ENCODE measurements around the gene PARD3B.
A peak's percentile ranks its signal among the peaks of the same experiment; 100 is the strongest.

Gene PARD3B

DNA sequence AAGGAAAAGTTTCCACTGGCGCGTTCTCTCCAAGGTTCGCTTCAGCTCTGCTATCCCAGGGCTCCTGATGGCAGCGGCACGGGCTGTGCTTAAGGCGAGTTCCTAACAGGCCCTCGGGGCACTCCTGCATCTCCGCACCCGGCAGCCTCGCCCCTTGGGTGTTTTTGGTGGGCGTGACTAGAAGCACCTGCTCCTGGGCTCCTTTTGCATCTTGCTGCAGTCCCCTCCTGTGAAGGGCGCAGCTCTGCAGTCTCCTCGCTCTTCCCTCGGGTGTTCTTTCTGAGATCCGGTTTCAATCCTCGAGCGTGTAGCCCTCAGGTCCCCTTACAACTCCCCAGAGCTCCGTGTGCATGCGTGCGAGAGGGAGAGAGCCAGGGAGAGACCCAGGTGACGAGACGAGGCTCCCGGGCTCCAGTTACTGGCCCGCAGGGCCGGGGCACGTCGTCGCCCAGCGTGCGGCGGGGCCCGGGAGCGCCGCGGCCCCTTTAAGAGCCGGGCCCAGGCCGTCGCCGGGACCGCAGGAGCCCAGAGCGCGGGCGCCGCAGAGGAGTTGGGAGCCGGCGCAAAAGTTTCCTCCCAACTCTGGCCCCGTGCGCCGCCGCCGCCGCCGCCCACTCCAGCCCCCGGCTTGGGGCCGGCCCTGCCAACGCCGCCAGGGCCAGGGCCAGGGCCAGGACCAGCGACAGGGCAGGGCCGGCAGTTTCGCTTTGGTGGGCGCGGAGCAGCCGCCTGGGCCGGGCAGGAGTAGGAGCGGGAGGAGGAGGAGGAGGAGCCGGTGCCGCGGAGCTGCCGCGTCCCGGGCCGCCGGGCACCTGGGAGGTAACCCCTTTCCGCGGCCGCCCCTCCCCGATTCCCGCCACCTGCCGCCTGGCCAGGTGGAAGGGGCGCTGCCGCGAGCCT is at the start of gene PARD3B:
TSS of gene PARD3B (plus strand) at position 515 of the 900 bp plus-strand sequence. CDS start 525 bp downstream, outside the sequence.
- peak; percentile 27 for DNase-seq (ENCODE audit: low spot score)

DNA sequence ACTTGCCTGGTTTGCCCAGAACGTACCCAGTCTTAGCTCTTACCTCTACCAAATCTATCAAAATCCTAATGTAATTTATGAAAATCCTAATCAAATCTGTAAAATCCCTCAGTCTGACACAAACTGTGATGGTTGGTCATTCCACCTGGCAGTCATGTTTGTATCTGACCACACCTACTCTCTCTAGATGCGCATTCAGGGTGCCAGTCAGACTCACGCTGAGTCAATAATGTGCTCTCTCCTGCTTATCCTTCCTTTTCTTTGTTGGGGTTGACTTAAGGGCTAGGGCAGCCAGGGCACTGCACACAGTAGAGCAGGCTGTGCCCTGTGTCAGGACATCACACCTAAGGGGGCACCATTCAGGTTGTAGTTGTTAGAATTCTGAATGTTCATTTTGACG is 48.5 kb upstream of the PARD3B start:
- no peak for DNase-seq (ENCODE audit: low spot score)

DNA sequence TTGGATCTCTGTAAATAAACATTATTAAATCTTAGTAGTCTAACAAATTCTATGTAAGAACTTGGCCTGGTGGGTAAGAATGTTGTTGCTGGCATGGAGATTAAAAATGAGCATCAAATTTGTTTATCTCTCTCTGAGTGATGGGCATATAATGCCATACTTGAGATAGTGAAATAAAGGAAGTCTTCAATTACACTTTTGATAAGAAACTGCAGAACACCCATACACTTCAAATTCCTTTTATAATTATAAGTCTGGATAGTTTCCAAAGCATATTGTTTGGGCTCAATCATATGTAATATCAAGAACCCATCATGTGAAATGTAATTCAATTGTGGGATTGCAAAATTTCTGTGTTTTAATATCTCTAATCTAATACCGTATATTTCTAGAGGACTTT is 47.4 kb upstream of the PARD3B start:
- no peak for DNase-seq (ENCODE audit: low spot score)

DNA sequence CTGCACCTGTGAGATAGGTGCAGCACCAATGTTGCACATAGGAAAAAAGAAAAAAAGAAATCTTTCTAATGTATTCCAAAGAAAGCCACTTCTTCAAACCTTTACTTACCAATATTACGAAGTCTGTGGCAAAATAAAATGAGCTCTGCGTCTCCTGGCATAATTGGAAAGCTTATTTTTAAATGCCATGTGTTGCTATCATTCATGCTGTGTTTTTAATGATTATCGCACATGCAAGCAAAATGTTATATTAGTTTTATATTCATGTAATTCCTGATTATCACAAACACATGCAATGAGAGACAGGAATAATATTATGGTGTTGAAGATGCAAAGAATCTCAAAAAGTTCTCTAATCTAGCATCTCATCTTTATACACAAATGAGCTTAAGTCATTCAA is 47.0 kb upstream of the PARD3B start:
- DNase-seq (ENCODE audit: low spot score) = no peak

DNA sequence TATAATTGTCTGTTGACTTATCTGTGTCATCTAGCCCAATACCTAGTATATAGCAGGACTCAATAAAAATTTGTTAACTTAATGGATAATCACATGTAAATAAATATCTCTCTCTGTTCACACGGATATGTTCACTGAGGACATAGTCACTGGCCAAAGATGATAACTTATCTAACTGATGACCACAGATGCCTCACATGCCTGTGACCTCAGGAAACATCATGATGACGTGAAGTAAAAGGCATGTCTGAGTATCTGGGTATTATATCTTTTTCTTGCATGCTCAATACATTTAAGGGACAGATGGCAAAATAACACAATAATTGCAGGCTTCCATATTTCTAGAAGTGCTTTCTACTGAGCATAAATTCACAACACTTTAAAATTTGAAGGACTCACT is 41.4 kb upstream of the PARD3B start:
- DNase-seq (ENCODE audit: low spot score) = no peak

GRCh38 chr2:204504594-204504993 is 40.7 kb upstream of the PARD3B start:
- no peak for DNase-seq (ENCODE audit: low spot score)

GRCh38 chr2:204505488-204505887 is 39.8 kb upstream of the PARD3B start:
- no peak for DNase-seq (ENCODE audit: low spot score)

- DNase-seq (ENCODE audit: low spot score) = no peak
Observed at GRCh38 chr2:204505946-204506345, 39.3 kb upstream of the PARD3B start.

DNA sequence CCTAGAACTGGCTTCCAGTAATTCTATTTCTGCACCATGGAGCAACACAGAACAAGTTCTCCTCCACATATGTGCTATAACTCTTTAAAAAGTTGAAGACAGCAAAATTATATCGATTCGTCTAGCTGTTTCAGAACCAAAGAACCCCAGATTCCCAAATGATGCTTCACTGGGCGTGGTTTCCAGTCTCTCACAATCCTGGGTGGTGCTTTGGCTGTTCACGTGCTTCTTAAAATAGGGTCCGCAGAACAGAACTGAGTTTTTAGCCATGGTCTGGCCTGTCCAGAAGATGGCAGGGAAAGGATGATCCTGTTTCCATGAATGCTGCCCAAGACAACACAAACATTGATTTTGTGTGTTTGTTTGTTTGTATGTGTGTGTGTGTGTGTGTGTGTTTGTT is 37.6 kb upstream of the PARD3B start:
- no peak for DNase-seq (ENCODE audit: low spot score)

GRCh38 chr2:204510709-204511420 is 34.4 kb upstream of the PARD3B start:
- DNase-seq (ENCODE audit: low spot score) = no peak

- DNase-seq (ENCODE audit: low spot score) = no peak
Observed at GRCh38 chr2:204514439-204514838, 30.8 kb upstream of the PARD3B start.

DNA sequence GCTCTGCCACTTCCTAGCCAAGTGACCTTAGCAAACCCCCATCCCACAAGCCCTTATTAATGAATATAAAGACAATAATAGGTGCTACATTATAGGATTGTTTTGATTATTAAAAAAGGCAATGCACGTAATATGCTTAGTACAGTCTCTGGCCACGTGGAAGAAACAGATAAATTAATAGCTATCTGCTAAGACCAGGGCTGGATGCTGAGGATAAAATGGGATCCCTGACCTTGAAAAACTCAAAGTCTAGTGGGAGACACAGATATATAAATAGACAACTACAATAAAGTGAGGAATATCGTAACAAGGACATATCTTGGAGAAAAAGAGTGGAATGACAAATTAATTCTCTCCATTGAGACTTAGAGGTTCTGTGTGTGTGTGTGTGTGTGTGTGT is 29.9 kb upstream of the PARD3B start:
- DNase-seq (ENCODE audit: low spot score) = no peak

GRCh38 chr2:204517154-204517553 is 28.1 kb upstream of the PARD3B start:
- no peak for DNase-seq (ENCODE audit: low spot score)

DNA sequence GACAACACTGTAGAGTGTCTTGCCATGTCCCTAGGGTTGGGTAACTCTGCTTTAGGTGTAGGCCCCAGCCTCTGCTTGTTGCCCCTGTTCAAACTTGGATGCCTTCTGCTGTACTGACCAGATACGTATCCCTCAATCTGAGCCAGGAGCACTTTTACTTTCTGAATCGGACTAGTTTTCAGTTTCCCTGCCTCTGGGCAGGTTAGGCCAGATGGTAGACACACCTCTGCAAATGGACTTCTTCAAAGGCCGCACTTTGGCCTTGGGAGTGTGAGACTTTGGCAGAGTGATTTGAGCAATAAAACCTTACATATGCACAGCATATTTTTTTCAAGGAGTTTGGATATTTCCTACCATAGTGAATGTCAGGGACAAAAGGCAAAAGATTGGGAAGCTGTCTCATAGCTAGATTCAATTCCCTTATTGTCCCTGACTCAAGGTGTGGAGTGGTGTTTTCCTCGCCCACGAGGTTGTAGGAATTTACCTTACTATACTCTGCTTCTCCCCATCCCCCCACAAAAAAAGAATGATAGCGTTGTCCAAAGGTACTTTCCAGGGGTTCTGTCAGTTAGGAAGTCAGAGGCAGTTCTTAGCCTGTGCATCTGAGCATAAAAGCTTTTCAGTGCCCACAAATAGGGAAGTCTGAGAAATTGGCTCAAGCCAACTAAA is 15.3 kb upstream of the PARD3B start:
- no peak for DNase-seq (ENCODE audit: low spot score)

DNA sequence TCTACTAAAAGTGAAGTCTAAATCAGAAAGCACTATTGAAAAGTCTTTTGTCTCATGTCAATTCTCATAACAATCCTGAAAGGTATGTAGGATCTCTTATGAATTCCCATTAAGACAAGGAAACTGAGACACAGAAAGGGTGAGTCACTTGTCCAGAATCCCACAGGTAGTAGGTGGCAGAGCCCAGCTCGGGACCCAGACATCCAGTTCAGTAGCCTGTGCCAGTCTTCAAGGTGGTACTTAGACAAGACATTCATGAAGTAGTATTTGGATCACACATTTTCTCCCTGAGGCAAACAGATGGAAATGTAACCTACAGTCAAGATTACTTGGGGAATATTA is 14.8 kb upstream of the PARD3B start:
- no peak for DNase-seq (ENCODE audit: low spot score)

DNA sequence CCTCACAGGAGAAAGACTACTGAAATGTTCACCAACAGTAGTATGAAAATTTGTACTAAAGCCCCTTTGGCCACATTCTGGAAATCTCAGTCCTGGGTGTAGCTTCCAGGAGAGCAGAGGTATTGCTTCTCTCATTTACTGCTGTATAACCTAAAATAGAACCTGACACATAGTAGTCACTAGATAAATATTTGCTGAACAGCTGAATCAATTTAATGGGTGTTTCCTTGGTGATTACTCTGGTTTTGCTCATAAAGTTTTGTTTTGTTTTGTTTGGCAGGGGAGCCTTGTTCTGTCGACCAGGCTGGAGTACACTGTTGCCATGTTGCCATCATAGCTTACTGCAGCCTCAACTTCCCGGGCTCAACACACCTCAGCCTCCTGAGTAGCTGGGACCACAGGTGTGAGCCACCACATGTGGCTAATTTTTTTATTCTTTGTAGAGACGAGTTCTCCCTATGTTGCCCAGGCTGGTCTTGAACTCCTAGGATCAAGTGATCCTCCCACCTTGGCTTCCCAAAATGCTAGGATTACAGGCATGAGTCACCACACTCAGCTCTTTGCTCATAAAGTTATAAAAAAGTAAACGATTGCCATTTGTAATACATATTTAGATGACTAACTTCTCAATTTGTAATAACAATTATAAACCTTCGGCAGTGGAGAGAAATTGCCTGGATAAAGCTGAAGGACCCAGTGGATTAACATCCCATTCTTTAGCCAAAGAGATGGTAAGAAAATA is 11.5 kb upstream of the PARD3B start:
- no peak for DNase-seq (ENCODE audit: low spot score)

DNA sequence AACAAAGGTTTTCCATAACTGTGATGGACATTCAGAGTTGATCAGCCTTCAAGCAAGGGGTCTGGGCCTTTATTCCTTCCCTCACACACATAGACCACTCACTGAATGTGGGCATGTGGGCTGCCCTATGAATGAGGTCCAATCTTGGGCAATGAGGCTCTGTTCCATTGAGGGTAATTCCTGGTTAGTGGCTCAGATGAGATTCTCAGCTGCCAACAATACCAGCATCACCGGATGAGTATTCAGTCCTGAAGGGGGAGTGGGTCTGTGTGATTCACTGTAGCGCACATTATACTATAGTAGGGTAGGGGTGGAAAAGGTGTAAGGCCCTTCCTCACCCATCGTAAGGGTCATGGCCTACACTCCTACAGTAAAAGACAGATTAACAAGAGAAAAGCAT is 9.9 kb upstream of the PARD3B start:
- no peak for DNase-seq (ENCODE audit: low spot score)

DNA sequence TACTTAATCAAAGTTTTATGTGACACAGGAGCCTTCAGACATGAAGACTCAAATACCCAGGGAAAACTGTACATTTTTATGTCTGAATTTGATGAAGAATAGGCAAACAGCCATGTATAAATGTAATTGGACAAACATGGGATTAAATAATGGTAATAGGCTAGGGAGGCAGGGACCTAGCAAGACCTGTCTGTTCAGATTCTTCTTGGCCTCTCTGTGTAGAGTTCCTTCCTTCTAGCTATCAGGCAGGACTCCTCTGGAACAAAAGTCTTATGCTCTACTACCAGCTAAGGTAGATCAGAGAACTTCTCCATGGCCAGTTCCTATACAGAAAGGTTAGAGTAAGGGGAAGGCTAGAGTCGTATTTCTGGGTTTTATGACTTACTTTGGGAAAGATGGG is 9.5 kb upstream of the PARD3B start:
- DNase-seq (ENCODE audit: low spot score) = no peak

DNA sequence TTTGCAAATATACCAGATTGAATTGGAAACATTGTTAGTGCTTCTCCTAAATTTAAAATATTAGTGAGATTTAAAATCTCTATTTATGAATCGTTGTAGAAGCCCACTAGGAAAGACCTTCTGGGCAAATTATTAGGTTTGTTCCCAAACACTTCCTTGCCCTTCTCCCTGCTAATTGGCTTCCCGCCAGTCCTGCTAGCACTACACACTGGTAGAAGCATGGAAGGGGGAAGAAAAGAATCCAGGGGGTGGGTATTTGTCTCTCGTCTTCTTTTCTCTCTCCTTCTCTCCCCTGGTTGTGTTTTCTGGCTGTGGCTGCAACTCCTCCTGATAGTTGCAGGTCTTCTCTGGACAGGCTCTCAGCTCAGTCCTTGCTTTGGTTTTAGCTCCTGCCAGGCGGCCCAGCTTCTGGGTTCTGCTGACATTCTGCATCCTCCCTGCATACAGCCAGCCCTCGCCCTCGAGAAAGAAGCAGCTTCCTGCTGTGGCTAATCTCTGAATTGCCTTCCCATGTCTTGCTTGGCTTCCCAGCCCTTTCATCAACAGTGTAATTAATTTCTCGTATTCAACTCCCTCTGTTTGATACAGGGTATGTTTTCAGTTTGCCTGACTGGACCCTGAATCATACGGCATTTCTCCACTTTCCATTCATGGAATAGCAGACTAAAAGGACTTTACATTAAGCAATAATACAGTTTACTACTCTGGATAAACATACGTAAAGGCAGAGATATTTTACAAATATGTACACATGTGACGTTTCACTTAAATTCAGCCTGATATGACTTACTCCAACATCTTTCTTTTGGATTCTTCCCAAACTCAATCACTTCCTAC is 6.9 kb upstream of the PARD3B start:
- DNase-seq (ENCODE audit: low spot score) = no peak

GRCh38 chr2:204539019-204539385 is 6.3 kb upstream of the PARD3B start:
- DNase-seq (ENCODE audit: low spot score) = no peak

- DNase-seq (ENCODE audit: low spot score) = no peak
Observed at GRCh38 chr2:204541637-204542036, 3.6 kb upstream of the PARD3B start.

Data from Ammon's horn (tissue), 1 donor.